GM12878 (cell line): ENCODE measurements around the gene FAM216A. TPM values are rescaled to one million over a fixed set of nuclear protein-coding genes. Genes with fewer than 3 reads are reported as not detected.

Experiments
- CBFB ChIP-seq: IDR thresholded peaks from 2 replicates; pipeline ENCODE4 v1.6.1; 2016; ENCODE audit warnings: antibody characterized with exemption, low read depth
- CHD4 ChIP-seq: fragments of 200-600 bp; sonication (generic); IDR thresholded peaks from 2 replicates; pipeline ENCODE4 v1.6.1; 2016; ENCODE audit warnings: mild to moderate bottlenecking
- CREM ChIP-seq: IDR thresholded peaks from 2 replicates; pipeline ENCODE4 v1.6.1; 2014; ENCODE audit warnings: antibody characterized with exemption, low read depth
- EED ChIP-seq: sonication (generic); IDR thresholded peaks from 2 replicates; pipeline ENCODE4 v1.6.1; 2016; ENCODE audit warnings: antibody characterized with exemption, low read depth
- ESRRA ChIP-seq: IDR thresholded peaks from 2 replicates; pipeline ENCODE4 v1.6.1; 2012; ENCODE audit warnings: mild to moderate bottlenecking, low read length, improper control_type of control experiment
- EZH2 ChIP-seq: IDR thresholded peaks from 2 replicates; pipeline ENCODE4 v1.6.1; 2012; ENCODE audit warnings: low read depth, mild to moderate bottlenecking, control low read depth, inconsistent platforms, low read length, borderline replicate concordance; ENCODE audit not compliant: control insufficient read depth
- FOXK2 ChIP-seq: fragments of 450-650 bp; IDR thresholded peaks from 2 replicates; pipeline ENCODE4 v1.6.1; 2017; ENCODE audit warnings: mild to moderate bottlenecking, moderate library complexity
- NFXL1 ChIP-seq: fragments of 450-650 bp; IDR thresholded peaks from 2 replicates; pipeline ENCODE4 v1.6.1; 2017; ENCODE audit warnings: antibody characterized with exemption, mild to moderate bottlenecking, borderline replicate concordance
- NFYB ChIP-seq: IDR thresholded peaks from 2 replicates; pipeline ENCODE4 v1.6.1; 2011; ENCODE audit warnings: low read depth, mild to moderate bottlenecking, low read length, improper control_type of control experiment, moderate library complexity; ENCODE audit not compliant: insufficient read depth
- NR2C2 ChIP-seq: IDR thresholded peaks from 2 replicates; pipeline ENCODE4 v1.6.1; 2011; ENCODE audit warnings: borderline replicate concordance, low read depth; ENCODE audit not compliant: control insufficient read depth, insufficient read length
- PML ChIP-seq: IDR thresholded peaks from 2 replicates; pipeline ENCODE4 v1.6.1; 2012; ENCODE audit warnings: low read length, inconsistent platforms
- POU2F2 ChIP-seq: IDR thresholded peaks from 3 replicates; pipeline ENCODE4 v1.6.1; 2011; ENCODE audit warnings: low read depth, mild to moderate bottlenecking, low read length, borderline replicate concordance
- RAD51 ChIP-seq: fragments of 450-650 bp; IDR thresholded peaks from 2 replicates; pipeline ENCODE4 v1.6.1; 2016; ENCODE audit warnings: moderate library complexity, mild to moderate bottlenecking, inconsistent platforms
- RB1 ChIP-seq: fragments of 450-650 bp; formaldehyde crosslinking; IDR thresholded peaks from 2 replicates; pipeline ENCODE4 v1.6.1; 2017; ENCODE audit warnings: mild to moderate bottlenecking, borderline replicate concordance
- RFX5 ChIP-seq: IDR thresholded peaks from 2 replicates; pipeline ENCODE4 v1.6.1; 2011; ENCODE audit warnings: low read depth, low read length, improper control_type of control experiment
- SIX5 ChIP-seq: IDR thresholded peaks from 2 replicates; pipeline ENCODE4 v1.6.1; 2011; ENCODE audit warnings: mild to moderate bottlenecking, low read depth, low read length, moderate library complexity; ENCODE audit not compliant: severe bottlenecking
- SMAD1 ChIP-seq: fragments of 450-650 bp; IDR thresholded peaks from 2 replicates; pipeline ENCODE4 v1.6.1; 2018; ENCODE audit warnings: mild to moderate bottlenecking, low read depth; ENCODE audit not compliant: partially characterized antibody
- SMARCA5 ChIP-seq: fragments of 450-650 bp; IDR thresholded peaks from 2 replicates; pipeline ENCODE4 v1.6.1; 2017; ENCODE audit warnings: mild to moderate bottlenecking
- TCF7 ChIP-seq: IDR thresholded peaks from 2 replicates; pipeline ENCODE4 v1.6.1; 2014; ENCODE audit warnings: antibody characterized with exemption, borderline replicate concordance
- ZNF207 ChIP-seq: fragments of 450-650 bp; IDR thresholded peaks from 2 replicates; pipeline ENCODE4 v1.6.1; 2014; ENCODE audit warnings: antibody characterized with exemption, mild to moderate bottlenecking, borderline replicate concordance
- ZNF384 ChIP-seq: IDR thresholded peaks from 2 replicates; pipeline ENCODE4 v1.6.1; 2012; ENCODE audit warnings: low read depth, mild to moderate bottlenecking, low read length, improper control_type of control experiment, borderline replicate concordance
- polyA plus RNA-seq, 11 experiments: library from polyadenylated mRNA; depleted of rRNA in 4 of 11; unstranded in 6 of 11; stranded (reverse) in 5 of 11; fragments of >200 nt; fragmentation: Nextera tagmentation in 4 of 11; fragmentation: Illumina TruSeq in 1 of 11; extraction: Ambion mirVana in 4 of 11; extraction: Trizol in 1 of 11; gene quantifications; 1 replicate in 1 of 11; 2 replicates in 10 of 11; pipeline versions ENCODE4 v1.2.1 to v1.2.3, GENCODE V29; 2011 to 2016; ENCODE audit warnings: inconsistent platforms in 2 of 11, missing spikeins in 2 of 11, low read depth in 1 of 11
- total RNA-seq, 4 experiments: library from RNA; depleted of rRNA in 3 of 4; stranded (reverse); fragments of >200 nt in 3 of 4; fragmentation: Illumina TruSeq in 1 of 4; extraction: Trizol in 1 of 4; gene quantifications; 2 replicates each; pipeline versions ENCODE4 v1.2.1 to v1.2.3, GENCODE V29; 2013 to 2021
- TF ChIP-seq, protein P1 (sequence below): IDR thresholded peaks from 2 replicates; pipeline ENCODE4 v1.6.1; 2012; ENCODE audit warnings: low read depth, low read length, improper control_type of control experiment
- TF ChIP-seq, protein P2 (sequence below): IDR thresholded peaks from 2 replicates; pipeline ENCODE4 v1.6.1; 2011; ENCODE audit warnings: mild to moderate bottlenecking, low read depth, low read length, moderate library complexity; ENCODE audit not compliant: insufficient replicate concordance
- TF ChIP-seq, protein P3 (sequence below): fragments of 150-350 bp; IDR thresholded peaks from 2 replicates; pipeline ENCODE4 v1.6.1; 2014; ENCODE audit warnings: mild to moderate bottlenecking, low read depth, low read length
- TF ChIP-seq, protein P4 (sequence below): fragments of 450-650 bp; IDR thresholded peaks from 2 replicates; pipeline ENCODE4 v1.6.1; 2018; ENCODE audit warnings: borderline replicate concordance, mild to moderate bottlenecking; ENCODE audit not compliant: partially characterized antibody

FAM216A gene
- total and polyA plus RNA-seq, 10 of the 15 experiments (the other 5 are each of a cell fraction or from before 2014, with no cell fraction given) = 15.0 to 48.3 (median 35.0) TPM

DNA sequence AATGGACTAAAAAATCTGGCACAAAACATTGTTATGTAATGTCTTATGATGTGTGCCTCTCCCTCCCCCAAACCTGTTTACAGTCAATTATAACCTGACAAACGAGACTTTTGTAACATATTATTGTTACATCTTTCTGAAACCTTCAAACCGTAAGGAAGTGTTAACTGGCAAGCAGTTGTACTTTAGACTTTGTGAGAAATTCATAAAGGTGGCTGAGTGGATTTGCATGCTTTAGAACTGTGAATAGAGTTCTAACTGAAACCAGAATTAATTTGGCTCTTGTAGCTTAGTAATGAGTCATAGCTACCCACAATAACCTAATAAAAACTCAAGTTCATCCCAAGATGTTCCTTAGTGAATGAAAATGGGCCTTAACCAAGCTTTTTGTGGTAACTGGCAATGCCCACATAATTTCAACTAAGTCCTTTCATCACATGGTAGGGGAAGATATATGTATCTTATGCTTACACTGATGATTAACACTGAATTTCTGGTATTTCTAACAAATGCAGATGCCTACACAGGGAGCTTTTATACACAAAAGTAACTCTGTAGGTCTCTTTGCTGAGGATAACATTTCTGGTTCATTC is 63.2 kb downstream of the FAM216A start (continued):
- no peak for TF ChIP-seq NFYB
- TF ChIP-seq RFX5 = no peak
- TF ChIP-seq TCF7 = peak; percentile 85
- no peak; the same call in 1 of the 2 replicates for TF ChIP-seq ZNF207
- no peak for TF ChIP-seq SMARCA5
- peak; percentile 17; the same call in 1 of the 2 replicates for TF ChIP-seq RB1
- no peak for TF ChIP-seq SIX5
- TF ChIP-seq CBFB = peak; percentile 77; the same call in 1 of the 2 replicates
- TF ChIP-seq, protein P1, sequence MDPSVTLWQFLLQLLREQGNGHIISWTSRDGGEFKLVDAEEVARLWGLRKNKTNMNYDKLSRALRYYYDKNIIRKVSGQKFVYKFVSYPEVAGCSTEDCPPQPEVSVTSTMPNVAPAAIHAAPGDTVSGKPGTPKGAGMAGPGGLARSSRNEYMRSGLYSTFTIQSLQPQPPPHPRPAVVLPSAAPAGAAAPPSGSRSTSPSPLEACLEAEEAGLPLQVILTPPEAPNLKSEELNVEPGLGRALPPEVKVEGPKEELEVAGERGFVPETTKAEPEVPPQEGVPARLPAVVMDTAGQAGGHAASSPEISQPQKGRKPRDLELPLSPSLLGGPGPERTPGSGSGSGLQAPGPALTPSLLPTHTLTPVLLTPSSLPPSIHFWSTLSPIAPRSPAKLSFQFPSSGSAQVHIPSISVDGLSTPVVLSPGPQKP = no peak
- no peak for TF ChIP-seq NFXL1
- 0 out of 2 replicates have a peak, but pooled peaks have one; percentile 25 for TF ChIP-seq PML
- no peak for TF ChIP-seq ESRRA
- TF ChIP-seq, protein P2, sequence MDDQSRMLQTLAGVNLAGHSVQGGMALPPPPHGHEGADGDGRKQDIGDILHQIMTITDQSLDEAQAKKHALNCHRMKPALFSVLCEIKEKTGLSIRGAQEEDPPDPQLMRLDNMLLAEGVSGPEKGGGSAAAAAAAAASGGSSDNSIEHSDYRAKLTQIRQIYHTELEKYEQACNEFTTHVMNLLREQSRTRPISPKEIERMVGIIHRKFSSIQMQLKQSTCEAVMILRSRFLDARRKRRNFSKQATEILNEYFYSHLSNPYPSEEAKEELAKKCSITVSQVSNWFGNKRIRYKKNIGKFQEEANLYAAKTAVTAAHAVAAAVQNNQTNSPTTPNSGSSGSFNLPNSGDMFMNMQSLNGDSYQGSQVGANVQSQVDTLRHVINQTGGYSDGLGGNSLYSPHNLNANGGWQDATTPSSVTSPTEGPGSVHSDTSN = no peak
- peak; percentile 96 for TF ChIP-seq POU2F2
- TF ChIP-seq, protein P3, sequence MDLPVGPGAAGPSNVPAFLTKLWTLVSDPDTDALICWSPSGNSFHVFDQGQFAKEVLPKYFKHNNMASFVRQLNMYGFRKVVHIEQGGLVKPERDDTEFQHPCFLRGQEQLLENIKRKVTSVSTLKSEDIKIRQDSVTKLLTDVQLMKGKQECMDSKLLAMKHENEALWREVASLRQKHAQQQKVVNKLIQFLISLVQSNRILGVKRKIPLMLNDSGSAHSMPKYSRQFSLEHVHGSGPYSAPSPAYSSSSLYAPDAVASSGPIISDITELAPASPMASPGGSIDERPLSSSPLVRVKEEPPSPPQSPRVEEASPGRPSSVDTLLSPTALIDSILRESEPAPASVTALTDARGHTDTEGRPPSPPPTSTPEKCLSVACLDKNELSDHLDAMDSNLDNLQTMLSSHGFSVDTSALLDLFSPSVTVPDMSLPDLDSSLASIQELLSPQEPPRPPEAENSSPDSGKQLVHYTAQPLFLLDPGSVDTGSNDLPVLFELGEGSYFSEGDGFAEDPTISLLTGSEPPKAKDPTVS = no peak
- no peak for TF ChIP-seq FOXK2
- TF ChIP-seq EZH2 = no peak
- TF ChIP-seq NR2C2 = no peak
- TF ChIP-seq SMAD1 = peak; percentile 68
- peak; percentile 24; the same call in 1 of the 2 replicates for TF ChIP-seq ZNF384
- TF ChIP-seq EED = peak; percentile 80
- TF ChIP-seq, protein P4, sequence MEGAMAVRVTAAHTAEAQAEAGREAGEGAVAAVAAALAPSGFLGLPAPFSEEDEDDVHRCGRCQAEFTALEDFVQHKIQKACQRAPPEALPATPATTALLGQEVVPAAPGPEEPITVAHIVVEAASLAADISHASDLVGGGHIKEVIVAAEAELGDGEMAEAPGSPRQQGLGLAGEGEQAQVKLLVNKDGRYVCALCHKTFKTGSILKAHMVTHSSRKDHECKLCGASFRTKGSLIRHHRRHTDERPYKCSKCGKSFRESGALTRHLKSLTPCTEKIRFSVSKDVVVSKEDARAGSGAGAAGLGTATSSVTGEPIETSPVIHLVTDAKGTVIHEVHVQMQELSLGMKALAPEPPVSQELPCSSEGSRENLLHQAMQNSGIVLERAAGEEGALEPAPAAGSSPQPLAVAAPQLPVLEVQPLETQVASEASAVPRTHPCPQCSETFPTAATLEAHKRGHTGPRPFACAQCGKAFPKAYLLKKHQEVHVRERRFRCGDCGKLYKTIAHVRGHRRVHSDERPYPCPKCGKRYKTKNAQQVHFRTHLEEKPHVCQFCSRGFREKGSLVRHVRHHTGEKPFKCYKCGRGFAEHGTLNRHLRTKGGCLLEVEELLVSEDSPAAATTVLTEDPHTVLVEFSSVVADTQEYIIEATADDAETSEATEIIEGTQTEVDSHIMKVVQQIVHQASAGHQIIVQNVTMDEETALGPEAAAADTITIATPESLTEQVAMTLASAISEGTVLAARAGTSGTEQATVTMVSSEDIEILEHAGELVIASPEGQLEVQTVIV = no peak
- TF ChIP-seq RAD51 = peak; percentile 75
- no peak for TF ChIP-seq CHD4
- peak; percentile 74; the same call in 1 of the 2 replicates for TF ChIP-seq CREM
